ENCODE measurements around the gene KLHL24. TPM values are rescaled to one million over a fixed set of nuclear protein-coding genes. Genes with fewer than 3 reads are reported as not detected.
"Not testable (repeated sequence)": the region's sequence is repeated elsewhere in the genome, so short reads cannot be mapped to it uniquely, and the experiment has no call there.

KLHL24 gene
- total and polyA plus RNA-seq, 2 donors, result 16.2 to 111 TPM

DNA sequence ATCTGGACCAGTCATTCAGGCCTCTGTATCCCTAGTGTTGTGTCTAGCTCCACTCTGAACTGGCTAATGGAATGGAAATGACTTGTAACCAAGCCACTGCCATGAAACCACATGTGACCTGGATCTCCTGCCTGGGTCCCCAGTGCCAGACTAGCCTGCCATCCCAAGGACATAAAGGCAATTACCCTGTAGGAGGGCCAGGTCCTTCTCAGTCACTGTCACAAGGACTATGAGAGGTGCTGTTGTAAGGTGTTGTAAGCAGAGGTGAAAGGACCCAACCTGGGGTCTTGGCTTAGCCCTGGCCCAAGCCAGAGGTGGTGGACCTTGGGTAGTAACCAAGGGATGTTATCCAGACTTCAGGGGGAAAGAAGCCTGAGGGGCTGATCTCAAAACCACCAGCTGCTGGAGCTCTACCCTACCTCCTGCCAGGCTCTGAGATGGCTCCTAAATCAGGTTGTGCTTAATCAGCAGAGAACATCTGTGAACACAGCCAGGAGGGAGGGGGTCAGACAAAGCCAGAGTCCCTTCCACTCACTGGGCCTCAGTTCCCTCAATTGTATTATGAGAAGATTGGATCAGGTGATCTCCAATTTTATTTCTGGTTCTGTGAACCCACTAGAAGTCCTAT, 15.7 kb upstream of the KLHL24 start:
- H3K4me3 ChIP-seq (ENCODE audit: low read depth, low read length), result no peak overlapping the region
- DNase-seq (ENCODE audit: extremely low spot score), result no peak
- no peak overlapping the region for H3K27ac ChIP-seq (ENCODE audit: low read depth)

DNA sequence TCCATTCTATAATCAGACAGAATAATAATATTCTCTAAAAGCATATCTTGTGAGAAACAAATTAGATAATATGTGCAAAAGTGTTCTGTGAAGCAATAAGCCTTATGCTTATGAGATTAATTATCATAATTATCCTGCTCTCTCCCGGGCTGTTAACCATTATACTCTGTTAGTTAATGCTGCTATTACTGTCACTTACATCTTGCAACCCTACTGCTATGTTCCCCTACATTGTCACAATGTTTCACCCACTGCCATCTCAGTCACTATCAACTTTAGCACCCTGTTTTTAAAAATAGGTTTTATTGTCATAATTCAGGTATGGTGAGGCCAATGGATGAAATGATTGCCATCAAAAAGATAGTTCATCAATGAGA, 15.2 kb upstream of the KLHL24 start:
- Histone ChIP-seq H3K36me3 (ENCODE audit: insufficient read depth) (no peaks in the 10 kb centered on the region), H3K4me3 (ENCODE audit: low read depth, low read length) (no peak overlapping the region), H3K4me1 (ENCODE audit: insufficient read depth) (no peaks in the 10 kb centered on the region), H3K27ac (ENCODE audit: low read depth) (no peak overlapping the region)
- DNase-seq (ENCODE audit: extremely low spot score), result no peak
- WGBS, result 90% methylated on average over 1 of the region's 1 CpG

More for the DNA sequence above, 15.7 kb upstream of the KLHL24 start:
- Histone ChIP-seq H3K36me3 (ENCODE audit: insufficient read depth) (no peaks in the 10 kb centered on the region), H3K4me1 (ENCODE audit: insufficient read depth) (no peaks in the 10 kb centered on the region)

DNA sequence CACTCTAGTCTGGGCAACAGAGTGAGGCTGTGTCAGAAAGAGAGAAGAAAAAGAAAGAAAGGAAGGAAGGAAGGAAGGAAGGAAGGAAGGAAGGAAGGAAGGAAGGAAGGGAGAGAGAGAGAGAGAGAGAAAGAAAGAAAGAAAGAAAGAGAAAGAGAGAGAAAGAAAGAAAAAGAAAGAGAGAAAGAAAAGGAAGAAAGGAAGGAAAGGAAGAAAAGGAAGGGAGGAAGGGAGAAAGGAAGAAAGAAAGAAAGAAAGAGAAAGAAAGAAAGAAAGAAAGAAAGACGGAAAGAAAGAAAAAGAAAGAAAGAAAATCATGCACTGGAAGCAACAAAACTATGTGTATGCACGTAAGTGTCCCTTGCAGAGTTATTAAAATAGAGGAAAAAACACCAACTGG, 12.9 kb upstream of the KLHL24 start:
- DNase-seq (ENCODE audit: extremely low spot score); H3K27ac ChIP-seq (ENCODE audit: low read depth); H3K4me3 ChIP-seq (ENCODE audit: low read depth, low read length); H3K4me1 ChIP-seq (ENCODE audit: insufficient read depth); H3K36me3 ChIP-seq (ENCODE audit: insufficient read depth): not testable (repeated sequence)
- WGBS, result 88% methylated on average over 2 of the region's 2 CpGs

DNA sequence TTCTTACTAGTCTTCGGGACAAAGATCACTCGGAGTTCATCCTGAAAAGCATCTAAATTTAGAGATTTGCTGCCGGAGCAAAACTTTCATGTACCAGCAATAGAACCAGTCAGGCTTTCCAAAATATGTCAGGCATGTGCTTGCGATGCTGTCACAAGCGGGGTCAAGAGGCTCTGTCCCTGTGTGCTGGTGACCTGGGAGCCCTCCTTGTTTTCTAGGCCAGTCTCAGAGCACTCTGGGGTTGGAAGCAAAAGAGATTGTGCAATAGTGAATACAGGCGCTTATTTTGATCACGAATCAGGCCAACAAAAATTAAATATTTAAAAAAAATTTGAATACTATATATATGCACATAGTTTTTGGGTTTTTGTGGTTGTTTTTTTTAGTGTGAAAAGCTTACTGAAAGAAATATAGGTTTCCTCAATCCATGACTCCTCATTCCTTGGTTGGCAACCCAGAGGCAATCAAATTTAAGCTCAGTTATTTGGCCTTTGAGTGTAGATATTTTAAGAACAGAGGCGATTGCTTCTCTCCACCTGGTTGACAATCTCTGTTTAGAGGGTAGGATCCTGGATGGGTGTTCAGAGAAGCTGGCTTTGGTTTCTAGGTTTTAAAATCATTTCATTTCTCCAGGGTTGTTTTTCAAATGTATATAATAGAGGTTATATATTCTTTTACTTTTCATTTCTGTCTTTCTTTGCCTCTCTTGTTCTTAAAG, 8.4 kb upstream of the KLHL24 start:
- DNase-seq (ENCODE audit: extremely low spot score), result no peak
- WGBS, result 65% methylated on average over 8 of the region's 8 CpGs
- no peak overlapping the region for H3K27ac ChIP-seq (ENCODE audit: low read depth)
- no peak overlapping the region for H3K4me3 ChIP-seq (ENCODE audit: low read depth, low read length)
- H3K4me1 ChIP-seq (ENCODE audit: insufficient read depth), result no peaks in the 10 kb centered on the region
- no peaks in the 10 kb centered on the region for H3K36me3 ChIP-seq (ENCODE audit: insufficient read depth)

DNA sequence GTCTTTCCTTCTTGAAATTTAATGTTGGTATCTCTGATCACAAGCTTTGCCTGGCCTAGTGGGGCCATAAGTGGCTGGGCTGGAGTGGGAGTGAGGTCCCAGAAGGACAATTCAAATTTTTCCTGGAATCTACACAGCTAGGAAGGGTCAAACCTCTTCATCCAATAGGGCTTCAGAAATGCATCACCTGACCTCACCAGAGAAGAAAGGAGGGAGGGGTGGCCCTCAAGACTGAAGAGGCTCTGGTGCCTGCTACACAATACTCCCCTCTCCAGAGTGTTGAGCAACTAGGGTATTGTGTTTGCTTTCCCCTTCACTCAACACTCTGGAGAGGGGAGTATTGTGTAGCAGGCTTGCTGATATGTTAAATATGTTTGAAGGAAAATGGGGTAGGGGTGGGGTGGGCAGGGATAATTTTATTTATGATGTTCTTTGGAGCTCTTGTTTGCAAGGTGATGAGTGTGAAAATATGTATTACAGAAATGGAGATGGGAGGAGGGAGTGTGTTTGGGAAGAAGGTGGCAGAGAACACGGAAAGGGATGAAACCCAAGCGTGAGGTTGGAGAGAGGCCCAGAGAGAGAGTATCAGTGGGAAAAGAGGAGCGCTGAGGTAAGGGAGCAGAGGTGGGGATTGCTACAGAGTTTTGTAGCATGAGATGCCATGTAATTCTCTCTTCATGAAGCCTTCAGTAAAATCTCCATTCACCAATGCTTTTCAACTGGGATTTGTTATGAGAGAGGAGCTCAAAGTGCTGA, 5.7 kb upstream of the KLHL24 start:
- Histone ChIP-seq H3K4me1 (ENCODE audit: insufficient read depth) (no peaks in the 10 kb centered on the region), H3K27ac (ENCODE audit: low read depth) (no peak overlapping the region), H3K36me3 (ENCODE audit: insufficient read depth) (no peaks in the 10 kb centered on the region), H3K4me3 (ENCODE audit: low read depth, low read length) (no peak overlapping the region)
- 89% methylated on average over 3 of the region's 3 CpGs for WGBS
- no peak for DNase-seq (ENCODE audit: extremely low spot score)

DNA sequence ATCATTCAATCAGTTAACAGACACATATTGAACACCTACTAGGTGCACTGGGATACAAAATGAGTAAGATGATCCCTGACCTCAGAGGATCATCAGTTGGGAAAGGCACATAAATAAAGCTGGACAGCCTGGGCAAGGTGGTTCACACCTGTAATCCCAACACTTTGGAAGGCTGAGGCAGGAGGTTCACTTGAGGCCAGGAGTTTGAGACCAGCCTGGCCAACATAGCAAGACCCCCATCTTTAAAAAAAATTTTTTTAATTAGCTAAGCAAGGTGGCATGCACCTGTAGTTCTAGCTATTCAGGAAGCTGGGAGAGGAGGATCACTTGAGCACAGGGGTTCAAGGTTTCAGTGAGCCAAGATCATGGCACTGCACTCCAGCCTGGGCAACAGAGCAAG, 3.7 kb upstream of the KLHL24 start:
- no peak overlapping the region for H3K27ac ChIP-seq (ENCODE audit: low read depth)
- no peak for DNase-seq (ENCODE audit: extremely low spot score)
- H3K4me3 ChIP-seq (ENCODE audit: low read depth, low read length), result no peak overlapping the region
- H3K36me3 ChIP-seq (ENCODE audit: insufficient read depth), result no peaks in the 10 kb centered on the region
- peaks cover 2% of the 10 kb centered on the region for H3K4me1 ChIP-seq (ENCODE audit: insufficient read depth)

DNA sequence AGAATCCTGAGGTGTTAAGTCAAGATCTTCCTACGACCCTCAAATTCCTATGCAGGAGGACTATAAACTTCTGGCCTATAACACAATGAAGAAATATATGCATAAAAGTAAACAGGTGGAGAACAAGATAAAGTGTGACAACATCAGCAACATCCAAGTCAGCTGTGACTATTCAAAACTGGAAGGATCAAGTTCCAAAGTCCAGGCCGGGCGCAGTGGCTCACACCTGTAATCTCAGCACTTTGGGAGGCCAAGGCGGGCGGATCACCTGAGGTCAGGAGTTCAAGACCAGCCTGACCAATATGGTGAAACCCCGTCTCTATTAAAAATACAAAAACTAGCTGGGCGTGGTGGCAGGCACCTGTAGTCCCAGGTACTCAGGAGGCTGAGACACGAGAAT, 2.7 kb upstream of the KLHL24 start:
- H3K4me3 ChIP-seq (ENCODE audit: low read depth, low read length); H3K36me3 ChIP-seq (ENCODE audit: insufficient read depth); H3K4me1 ChIP-seq (ENCODE audit: insufficient read depth); H3K27ac ChIP-seq (ENCODE audit: low read depth); DNase-seq (ENCODE audit: extremely low spot score): not testable (repeated sequence)
- 94% methylated on average over 8 of the region's 8 CpGs for WGBS

DNA sequence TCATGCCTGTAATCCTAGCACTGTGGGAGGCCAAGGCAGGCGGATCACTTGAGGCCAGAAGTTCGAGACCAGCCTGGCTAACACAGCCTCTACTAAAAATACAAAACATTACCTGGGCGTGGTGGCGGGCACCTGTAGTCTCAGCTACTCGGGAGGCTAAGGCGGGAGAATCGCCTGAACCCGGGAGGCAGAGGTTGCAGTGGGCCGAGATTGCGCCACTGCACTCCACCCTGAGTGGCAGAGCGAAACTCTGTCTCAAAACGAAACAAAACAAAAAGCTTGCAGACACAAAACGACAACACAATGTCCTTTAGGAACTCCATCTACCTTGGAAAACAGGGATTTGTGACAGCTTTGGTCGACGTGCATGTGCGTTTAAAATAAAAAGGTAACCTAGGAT, 716 bp upstream of the KLHL24 start:
- H3K4me1 ChIP-seq (ENCODE audit: insufficient read depth), result peaks cover 2% of the 10 kb centered on the region
- no peak overlapping the region for H3K27ac ChIP-seq (ENCODE audit: low read depth)
- H3K36me3 ChIP-seq (ENCODE audit: insufficient read depth), result no peaks in the 10 kb centered on the region
- peak overlapping the region; percentile 99 for H3K4me3 ChIP-seq (ENCODE audit: low read depth, low read length)
- 78% methylated on average over 16 of the region's 16 CpGs for WGBS
- DNase-seq (ENCODE audit: extremely low spot score), result no peak

DNA sequence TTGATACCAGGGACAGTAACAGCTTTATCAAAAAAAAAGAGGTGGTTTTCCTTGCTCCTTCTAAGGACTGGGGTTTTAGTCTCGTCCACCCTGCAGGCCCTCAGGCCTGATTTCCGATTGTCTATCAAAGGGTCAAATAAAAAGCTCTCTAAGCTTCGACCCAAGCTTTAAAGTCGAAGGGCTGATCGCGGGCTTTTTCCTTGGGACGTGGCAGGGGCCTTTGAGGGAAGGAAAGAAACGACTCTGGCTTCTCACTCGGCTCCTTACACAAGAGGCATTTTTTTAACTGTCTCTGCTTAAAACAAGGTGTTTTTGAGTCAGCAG, 354 bp upstream of the KLHL24 start:
- peak overlapping the region; percentile 100 for H3K27ac ChIP-seq (ENCODE audit: low read depth)
- H3K4me1 ChIP-seq (ENCODE audit: insufficient read depth), result peaks cover 2% of the 10 kb centered on the region
- H3K36me3 ChIP-seq (ENCODE audit: insufficient read depth), result no peaks in the 10 kb centered on the region
- H3K4me3 ChIP-seq (ENCODE audit: low read depth, low read length), result peak overlapping the region; percentile 99
- DNase-seq (ENCODE audit: extremely low spot score), result no peak
- 3% methylated on average over 9 of the region's 9 CpGs for WGBS

DNA sequence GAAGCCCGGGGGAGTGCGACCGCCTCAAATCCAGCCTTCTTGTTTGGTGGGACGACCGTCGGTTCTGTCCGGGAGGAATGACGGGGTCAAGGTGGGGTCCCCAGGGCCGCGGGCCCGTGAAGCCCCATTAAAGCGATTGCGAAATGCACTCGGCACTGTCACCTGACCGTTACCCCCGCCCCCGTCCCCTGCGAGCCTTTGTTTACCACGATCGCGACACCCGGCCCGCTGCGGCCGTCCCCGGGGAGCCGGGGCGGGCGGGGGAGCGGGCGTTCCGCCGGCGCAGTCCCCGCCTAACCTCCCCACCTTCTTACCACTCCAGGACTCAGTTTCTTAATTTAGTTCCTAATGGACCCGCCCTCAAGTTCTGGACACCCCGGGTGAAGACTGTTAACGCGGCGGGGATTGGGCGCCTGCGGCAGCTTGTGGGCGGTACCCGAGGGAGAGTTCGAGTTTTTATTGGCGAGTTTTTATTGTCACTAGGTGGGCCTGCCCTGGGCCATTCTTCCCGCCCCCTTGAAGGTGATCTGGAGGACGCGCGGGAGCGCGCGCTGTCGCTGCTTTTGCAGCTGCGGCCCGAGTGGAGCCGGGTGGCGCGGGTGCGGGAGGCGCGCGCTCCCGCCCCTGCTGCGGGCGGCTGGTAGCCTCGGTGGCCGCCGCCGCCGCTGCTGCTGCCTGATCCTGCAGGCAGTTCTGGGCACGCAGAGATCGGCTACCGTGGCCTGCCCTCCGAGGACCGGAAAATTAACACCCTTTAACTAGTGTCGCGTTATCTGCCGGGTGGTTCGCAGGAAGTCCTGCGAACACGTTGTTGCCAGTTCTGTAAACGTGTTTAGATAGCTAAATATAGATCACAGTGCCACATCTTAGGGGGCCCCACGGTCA, 1.0 kb downstream of the KLHL24 start:
- DNase-seq (ENCODE audit: extremely low spot score), result peak; percentile 91
- peak overlapping the region; percentile 99 for H3K4me3 ChIP-seq (ENCODE audit: low read depth, low read length)
- H3K36me3 ChIP-seq (ENCODE audit: insufficient read depth), result no peaks in the 10 kb centered on the region
- H3K27ac ChIP-seq (ENCODE audit: low read depth), result peak overlapping the region; percentile 100
- peaks cover 2% of the 10 kb centered on the region for H3K4me1 ChIP-seq (ENCODE audit: insufficient read depth)
- WGBS, result under 1% methylated on average over 84 of the region's 84 CpGs

DNA sequence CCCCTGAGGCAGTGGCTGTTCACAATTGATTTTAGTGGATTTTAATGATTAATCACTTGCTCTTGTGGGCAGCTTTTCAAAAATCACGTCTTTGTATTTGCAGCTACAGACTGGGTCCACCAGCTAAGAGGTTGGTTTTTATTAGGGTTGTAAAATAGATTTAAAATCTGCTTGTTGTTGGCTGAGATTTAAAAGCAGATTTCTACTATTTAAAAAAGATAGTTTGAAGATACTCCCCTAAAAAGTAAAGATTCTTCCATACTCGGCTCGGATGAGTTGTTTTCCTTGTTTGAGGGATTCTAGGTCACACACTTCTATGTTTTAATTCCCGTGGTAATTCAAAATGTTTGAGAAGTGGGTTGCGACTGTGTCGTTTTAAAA, 1.7 kb downstream of the KLHL24 start:
- Histone ChIP-seq H3K36me3 (ENCODE audit: insufficient read depth) (no peaks in the 10 kb centered on the region), H3K4me3 (ENCODE audit: low read depth, low read length) (peak overlapping the region; percentile 99), H3K4me1 (ENCODE audit: insufficient read depth) (peaks cover 2% of the 10 kb centered on the region), H3K27ac (ENCODE audit: low read depth) (peak overlapping the region; percentile 93)
- DNase-seq (ENCODE audit: extremely low spot score), result no peak
- WGBS, result 20% methylated on average over 6 of the region's 6 CpGs

DNA sequence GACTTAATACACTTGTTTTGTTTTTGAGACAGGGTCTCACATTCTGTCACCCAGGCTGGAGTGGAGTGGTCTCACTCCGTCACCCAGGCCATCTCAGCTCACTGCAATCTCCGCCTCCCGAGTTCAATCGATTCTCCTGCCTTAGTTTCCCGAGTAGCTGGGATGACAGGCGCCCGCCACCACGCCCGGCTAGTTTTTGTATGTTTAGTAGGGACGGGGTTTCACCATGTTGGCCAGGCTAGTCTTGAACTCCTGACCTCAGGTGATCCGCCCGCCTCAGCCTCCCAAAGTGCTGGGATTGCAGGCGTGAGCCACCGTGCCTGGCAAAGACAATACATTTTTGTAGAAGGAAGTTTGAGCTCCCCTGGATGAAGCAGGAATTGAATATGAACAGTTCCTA, 2.2 kb downstream of the KLHL24 start:
- not testable (repeated sequence) for H3K4me1 ChIP-seq (ENCODE audit: insufficient read depth); H3K36me3 ChIP-seq (ENCODE audit: insufficient read depth); H3K27ac ChIP-seq (ENCODE audit: low read depth); H3K4me3 ChIP-seq (ENCODE audit: low read depth, low read length); DNase-seq (ENCODE audit: extremely low spot score)
- WGBS, result 86% methylated on average over 14 of the region's 14 CpGs

DNA sequence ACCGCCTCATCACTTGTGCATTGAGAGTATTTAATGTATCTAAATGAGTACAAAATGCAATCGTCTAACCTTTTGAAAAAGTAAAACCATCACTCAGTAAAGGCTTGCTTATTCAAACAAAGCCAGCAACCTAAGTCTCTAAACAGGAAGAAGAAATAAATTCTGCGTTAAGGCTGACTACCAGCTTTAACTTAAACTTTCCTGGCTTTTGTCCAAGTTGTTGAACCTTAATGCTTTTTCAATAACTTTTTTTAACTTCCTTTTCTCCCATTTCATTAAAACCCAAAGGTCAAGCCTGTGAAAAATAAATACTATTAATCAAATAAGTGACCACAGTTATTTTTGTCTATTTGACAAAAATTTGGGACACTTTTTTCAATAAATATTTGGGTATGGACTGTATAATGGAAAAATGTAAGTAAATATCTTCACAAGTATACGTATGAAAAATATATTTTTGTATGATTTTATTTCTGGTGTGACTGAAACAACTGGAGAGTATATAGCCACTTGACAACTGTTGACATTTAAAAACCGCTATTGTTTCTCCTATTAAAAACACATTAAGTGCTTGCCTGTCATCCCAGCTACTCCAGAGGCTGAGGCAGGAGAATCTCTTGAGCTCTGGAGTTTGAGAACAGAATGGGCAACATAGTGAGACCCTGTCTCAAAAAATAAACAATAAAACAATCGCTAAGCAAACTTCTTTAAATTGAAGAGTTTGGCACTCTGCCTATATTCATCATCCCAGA, 2.9 kb downstream of the KLHL24 start:
- no peak for DNase-seq (ENCODE audit: extremely low spot score)
- 43% methylated on average over 6 of the region's 6 CpGs for WGBS
- H3K4me3 ChIP-seq (ENCODE audit: low read depth, low read length), result no peak overlapping the region

More for the DNA sequence above, 2.9 kb downstream of the KLHL24 start:
- Histone ChIP-seq H3K4me1 (ENCODE audit: insufficient read depth) (peaks cover 2% of the 10 kb centered on the region), H3K36me3 (ENCODE audit: insufficient read depth) (no peaks in the 10 kb centered on the region), H3K27ac (ENCODE audit: low read depth) (no peak overlapping the region)

All from urinary bladder (tissue), 4 donors.